Lower leg skin (tissue), 4 donors: ENCODE results near the gene RAB8A. TPM values are rescaled to one million over a fixed set of nuclear protein-coding genes. Genes with fewer than 3 reads are reported as not detected.

Source experiments
- DNase-seq, 2 donors: peaks; one replicate each; pipeline ENCODE4 v3.0.0-alpha.2; 2019; ENCODE audit warnings: low spot score in 2 of 2
- H3K4me3 ChIP-seq: fragments of 200-600 bp; sonication (generic); 2 replicates; pipeline ENCODE4 v1.5.1; 2017; ENCODE audit warnings: mild to moderate bottlenecking, low read depth; ENCODE audit not compliant: poor library complexity, severe bottlenecking
- CTCF ChIP-seq, 3 donors: fragments of 450-650 bp; IDR thresholded peaks; one replicate each; pipeline ENCODE4 v1.5.1; 2016; ENCODE audit warnings: antibody characterized with exemption in 3 of 3, mild to moderate bottlenecking in 3 of 3, moderate library complexity in 2 of 3
- POLR2A ChIP-seq, 2 donors: fragments of 450-650 bp; IDR thresholded peaks; one replicate each; pipeline ENCODE4 v1.6.1; 2016 to 2017; ENCODE audit warnings: antibody characterized with exemption in 2 of 2, mild to moderate bottlenecking in 1 of 2, moderate library complexity in 1 of 2
- WGBS, 2 donors: methylation state at CpG; one replicate each; pipeline ENCODE4 v1.1.5; 2018; 5-methylcytosine and 5-hydroxymethylcytosine counted together
- intact Hi-C: fragments of 100-400 bp; cut with DNase I; formaldehyde crosslinking; loops from one replicate; pipeline ENCODE4 v1.15.0; 2023; ENCODE audit warnings: low total_unique reads
- total RNA-seq, 4 donors: library from RNA; depleted of rRNA; stranded (reverse); fragments of >200 nt; gene quantifications; one replicate each; pipeline ENCODE4 v1.1.0, GENCODE V29; 2016

The RAB8A gene
- total RNA-seq, 4 donors from 2014 or later = 43.3 to 58.2 (median 50.8) TPM

- intact Hi-C loops = no loop called here
- 35 to 56% methylated on average over 36 to 39 of the region's 40 CpGs for WGBS, 2 donors
- DNase-seq = peak in 1 of 2 donors; percentile 94
These were observed 44.3 kb upstream of the RAB8A start for GRCh38 chr19:16067205-16067938.

GRCh38 chr19:16068696-16069259 is 42.9 kb upstream of the RAB8A start:
- TF ChIP-seq CTCF (IDR thresholded peaks at IDR 0.05) (no peak), POLR2A (IDR thresholded peaks at IDR 0.05) (no peak)
- peak in 1 of 2 donors; percentile 79 for DNase-seq
- intact Hi-C loops = no loop called here
- no peak overlapping the region for H3K4me3 ChIP-seq
- 60 to 74% methylated on average over 10 of the region's 10 CpGs for WGBS, 2 donors

More at GRCh38 chr19:16067205-16067938, 44.3 kb upstream of the RAB8A start:
- no peak for TF ChIP-seq POLR2A (IDR thresholded peaks at IDR 0.05)
- H3K4me3 ChIP-seq = peak overlapping the region; percentile 28

- H3K4me3 ChIP-seq = no peak overlapping the region
- TF ChIP-seq CTCF (IDR thresholded peaks at IDR 0.05) = no peak
- no peak for TF ChIP-seq POLR2A (IDR thresholded peaks at IDR 0.05)
- intact Hi-C loops = no loop called here
- 55 to 57% methylated on average over 8 to 10 of the region's 10 CpGs for WGBS, 2 donors
- peak in 1 of 2 donors; percentile 85 for DNase-seq
These were observed 41.8 kb upstream of the RAB8A start for GRCh38 chr19:16069813-16070365.

GRCh38 chr19:16070366-16070990 is 41.2 kb upstream of the RAB8A start:
- DNase-seq = peak; percentile 86 to 95
- TF ChIP-seq CTCF (IDR thresholded peaks at IDR 0.05) (no peak), POLR2A (IDR thresholded peaks at IDR 0.05) (no peak)
- intact Hi-C loops = no loop called here
- no peak overlapping the region for H3K4me3 ChIP-seq
- WGBS, 2 donors = 21 to 37% methylated on average over 16 of the region's 16 CpGs

GRCh38 chr19:16071072-16071691 is 40.5 kb upstream of the RAB8A start:
- intact Hi-C loops = no loop called here
- no peak for DNase-seq
- H3K4me3 ChIP-seq = no peak overlapping the region
- TF ChIP-seq POLR2A (IDR thresholded peaks at IDR 0.05) (no peak), CTCF (IDR thresholded peaks at IDR 0.05) (no peak)
- WGBS, 2 donors = 87 to 90% methylated on average over 8 to 9 of the region's 9 CpGs

- no peak overlapping the region for H3K4me3 ChIP-seq
- WGBS, 2 donors = 92% methylated on average over 7 of the region's 7 CpGs
- intact Hi-C loops = no loop called here
- TF ChIP-seq POLR2A (IDR thresholded peaks at IDR 0.05) (no peak), CTCF (IDR thresholded peaks at IDR 0.05) (no peak)
- no peak for DNase-seq
These were observed 38.2 kb upstream of the RAB8A start for GRCh38 chr19:16073481-16073880.
